ENCODE results near the gene SNX13. TPM values are rescaled to one million over a fixed set of nuclear protein-coding genes. Genes with fewer than 3 reads are reported as not detected.

SNX13 gene
- total RNA-seq, 1 donor from 2014 or later = 41.9 TPM

- H3K4me3 ChIP-seq (ENCODE audit: low read depth, low read length) = peak overlapping the region; percentile 99
- no peak for DNase-seq (ENCODE audit: low read depth)
- no peaks in the 10 kb centered on the region for H3K27me3 ChIP-seq (ENCODE audit: control insufficient read depth, insufficient read depth, low read length)
- no peak for TF ChIP-seq CTCF (IDR thresholded peaks at IDR 0.05; ENCODE audit: insufficient read depth, low read length, poor library complexity, severe bottlenecking)
- H3K36me3 ChIP-seq (ENCODE audit: control insufficient read depth, insufficient read depth, low read length) = no peaks in the 10 kb centered on the region
These were observed 1.1 kb downstream of the SNX13 start for GRCh38 chr7:17939211-17939605.

GRCh38 chr7:17937506-17938120, 2.7 kb downstream of the SNX13 start:
- no peak overlapping the region for H3K4me3 ChIP-seq (ENCODE audit: low read depth, low read length)
- TF ChIP-seq CTCF (IDR thresholded peaks at IDR 0.05; ENCODE audit: insufficient read depth, low read length, poor library complexity, severe bottlenecking) = no peak
- no peaks in the 10 kb centered on the region for H3K36me3 ChIP-seq (ENCODE audit: control insufficient read depth, insufficient read depth, low read length)
- no peak for DNase-seq (ENCODE audit: low read depth)
- H3K27me3 ChIP-seq (ENCODE audit: control insufficient read depth, insufficient read depth, low read length) = no peaks in the 10 kb centered on the region

- Histone ChIP-seq H3K4me3 (ENCODE audit: low read depth, low read length) (no peak overlapping the region), H3K27me3 (ENCODE audit: control insufficient read depth, insufficient read depth, low read length) (no peaks in the 10 kb centered on the region), H3K36me3 (ENCODE audit: control insufficient read depth, insufficient read depth, low read length) (no peaks in the 10 kb centered on the region)
- DNase-seq (ENCODE audit: low read depth) = no peak
- no peak for TF ChIP-seq CTCF (IDR thresholded peaks at IDR 0.05; ENCODE audit: insufficient read depth, low read length, poor library complexity, severe bottlenecking)
These were observed 4.0 kb downstream of the SNX13 start for GRCh38 chr7:17936321-17936720.

- Histone ChIP-seq H3K36me3 (ENCODE audit: control insufficient read depth, insufficient read depth, low read length) (no peaks in the 10 kb centered on the region), H3K27me3 (ENCODE audit: control insufficient read depth, insufficient read depth, low read length) (no peaks in the 10 kb centered on the region), H3K4me3 (ENCODE audit: low read depth, low read length) (no peak overlapping the region)
- TF ChIP-seq CTCF (IDR thresholded peaks at IDR 0.05; ENCODE audit: insufficient read depth, low read length, poor library complexity, severe bottlenecking) = no peak
- DNase-seq (ENCODE audit: low read depth) = no peak
These were observed 5.6 kb downstream of the SNX13 start for GRCh38 chr7:17934612-17935240.

GRCh38 chr7:17934094-17934493, 6.2 kb downstream of the SNX13 start:
- DNase-seq (ENCODE audit: low read depth) = no peak
- no peaks in the 10 kb centered on the region for H3K36me3 ChIP-seq (ENCODE audit: control insufficient read depth, insufficient read depth, low read length)
- H3K27me3 ChIP-seq (ENCODE audit: control insufficient read depth, insufficient read depth, low read length) = no peaks in the 10 kb centered on the region
- H3K4me3 ChIP-seq (ENCODE audit: low read depth, low read length) = no peak overlapping the region
- no peak for TF ChIP-seq CTCF (IDR thresholded peaks at IDR 0.05; ENCODE audit: insufficient read depth, low read length, poor library complexity, severe bottlenecking)

- DNase-seq (ENCODE audit: low read depth) = no peak
- H3K27me3 ChIP-seq (ENCODE audit: control insufficient read depth, insufficient read depth, low read length) = no peaks in the 10 kb centered on the region
- H3K4me3 ChIP-seq (ENCODE audit: low read depth, low read length) = no peak overlapping the region
- no peaks in the 10 kb centered on the region for H3K36me3 ChIP-seq (ENCODE audit: control insufficient read depth, insufficient read depth, low read length)
- no peak for TF ChIP-seq CTCF (IDR thresholded peaks at IDR 0.05; ENCODE audit: insufficient read depth, low read length, poor library complexity, severe bottlenecking)
These were observed 7.5 kb downstream of the SNX13 start for GRCh38 chr7:17932770-17933169.

Data from kidney epithelial cell (primary cell).